ENCODE data around the gene DRD1. TPM values are rescaled to one million over a fixed set of nuclear protein-coding genes. Genes with fewer than 3 reads are reported as not detected.
"Not testable (repeated sequence)": the region's sequence is repeated elsewhere in the genome, so short reads cannot be mapped to it uniquely, and the experiment has no call there.

DRD1 gene
- polyA plus RNA-seq, 2 donors: 0.02 to 0.08 TPM

GRCh38 chr5:175444905-175445456 lies 999 bp upstream of the DRD1 start:
- Histone ChIP-seq H3K4me3 (ENCODE audit: low read depth in 1 of 2, low read length in 2 of 2) (peak overlapping the region in 1 of 2 donors; percentile 15), H3K27ac (ENCODE audit: low read depth in 2 of 2, low read length in 1 of 2) (no peak overlapping the region), H3K4me1 (ENCODE audit: control insufficient read depth in 2 of 2, insufficient read depth in 2 of 2, low read length in 1 of 2) (peaks cover 7 to 12% of the 10 kb centered on the region in 2 donors), H3K27me3 (ENCODE audit: control insufficient read depth in 1 of 2, insufficient read depth in 2 of 2, low read length in 2 of 2) (peaks cover 0 to 4% of the 10 kb centered on the region in 2 donors), H3K36me3 (ENCODE audit: control insufficient read depth in 2 of 2, insufficient read depth in 2 of 2, low read length in 1 of 2) (no peaks in the 10 kb centered on the region), H3K9me3 (ENCODE audit: control insufficient read depth in 2 of 2, insufficient read depth in 1 of 2, low read depth in 1 of 2, low read length in 1 of 2) (no peaks in the 10 kb centered on the region)
- WGBS, 2 donors: 19 to 21% methylated on average over 37 of the region's 37 CpGs

DNA sequence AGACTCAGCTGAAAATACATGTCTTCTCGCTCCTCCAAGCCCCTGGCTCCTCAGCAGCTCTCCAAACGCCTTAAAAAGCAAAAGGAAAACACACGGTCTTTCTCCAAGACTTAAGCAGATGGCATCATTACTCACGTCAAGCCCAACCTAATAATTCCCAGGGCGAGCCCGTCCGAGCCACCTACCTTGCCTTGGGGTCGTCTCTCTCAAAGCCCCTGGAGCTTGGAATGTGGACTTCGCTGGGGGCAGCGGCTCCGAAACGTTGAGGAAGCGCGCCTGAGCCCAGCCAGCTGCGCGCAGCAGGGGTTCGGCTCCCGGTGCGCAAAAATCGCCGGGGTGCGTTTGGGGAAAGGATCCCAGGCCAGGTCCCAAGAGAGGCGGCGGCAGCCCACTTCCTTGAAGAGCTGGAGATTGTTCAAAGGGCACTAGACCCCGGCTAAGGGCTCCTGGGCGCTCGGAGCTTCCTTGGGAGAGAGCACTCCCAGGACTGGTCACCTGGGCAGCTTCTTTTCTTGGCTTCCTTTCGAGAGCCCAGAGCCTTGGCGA lies 395 bp downstream of the DRD1 start:
- Histone ChIP-seq H3K27ac (ENCODE audit: low read depth in 2 of 2, low read length in 1 of 2) (no peak overlapping the region), H3K4me1 (ENCODE audit: control insufficient read depth in 2 of 2, insufficient read depth in 2 of 2, low read length in 1 of 2) (peaks cover 7 to 12% of the 10 kb centered on the region in 2 donors), H3K27me3 (ENCODE audit: control insufficient read depth in 1 of 2, insufficient read depth in 2 of 2, low read length in 2 of 2) (peaks cover 0 to 4% of the 10 kb centered on the region in 2 donors), H3K4me3 (ENCODE audit: low read depth in 1 of 2, low read length in 2 of 2) (no peak overlapping the region), H3K36me3 (ENCODE audit: control insufficient read depth in 2 of 2, insufficient read depth in 2 of 2, low read length in 1 of 2) (no peaks in the 10 kb centered on the region), H3K9me3 (ENCODE audit: control insufficient read depth in 2 of 2, insufficient read depth in 1 of 2, low read depth in 1 of 2, low read length in 1 of 2) (no peaks in the 10 kb centered on the region)
- 15 to 22% methylated on average over 29 of the region's 29 CpGs for WGBS, 2 donors

GRCh38 chr5:175438234-175438857 lies 5.6 kb downstream of the DRD1 start:
- WGBS, 2 donors: 76 to 84% methylated on average over 3 of the region's 3 CpGs
- H3K4me3 ChIP-seq (ENCODE audit: low read depth in 1 of 2, low read length in 2 of 2): no peak overlapping the region
- H3K9me3 ChIP-seq (ENCODE audit: control insufficient read depth in 2 of 2, insufficient read depth in 1 of 2, low read depth in 1 of 2, low read length in 1 of 2): no peaks in the 10 kb centered on the region
- H3K27me3 ChIP-seq (ENCODE audit: control insufficient read depth in 1 of 2, insufficient read depth in 2 of 2, low read length in 2 of 2): no peaks in the 10 kb centered on the region
- H3K4me1 ChIP-seq (ENCODE audit: control insufficient read depth in 2 of 2, insufficient read depth in 2 of 2, low read length in 1 of 2): no peaks in the 10 kb centered on the region
- no peak overlapping the region for H3K27ac ChIP-seq (ENCODE audit: low read depth in 2 of 2, low read length in 1 of 2)
- H3K36me3 ChIP-seq (ENCODE audit: control insufficient read depth in 2 of 2, insufficient read depth in 2 of 2, low read length in 1 of 2): no peaks in the 10 kb centered on the region

GRCh38 chr5:175436359-175436758 lies 7.6 kb downstream of the DRD1 start:
- H3K4me1 ChIP-seq (ENCODE audit: control insufficient read depth in 2 of 2, insufficient read depth in 2 of 2, low read length in 1 of 2): no peaks in the 10 kb centered on the region
- 72 to 74% methylated on average over 8 of the region's 8 CpGs for WGBS, 2 donors

DNA sequence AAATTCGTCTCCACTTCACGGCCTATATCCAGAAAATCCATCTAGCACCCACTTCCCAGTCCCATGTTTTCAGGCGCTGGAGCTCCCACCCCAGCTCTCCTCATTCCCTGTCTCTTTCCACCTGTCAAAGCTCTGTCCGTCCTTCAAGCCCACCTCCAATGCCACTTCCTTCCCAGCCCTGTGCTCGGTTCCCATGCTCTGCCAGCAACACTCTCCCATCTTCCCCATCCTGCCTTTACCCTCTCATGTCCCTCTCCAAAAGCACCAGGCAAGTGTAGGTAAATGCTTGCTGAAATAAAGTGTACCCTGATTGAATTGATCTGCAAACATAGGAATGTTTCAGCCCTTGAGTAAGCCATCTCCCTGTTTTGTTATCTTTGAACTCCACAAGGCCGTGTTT lies 9.2 kb downstream of the DRD1 start:
- WGBS, 2 donors: 75 to 79% methylated on average over 6 of the region's 6 CpGs
- Histone ChIP-seq H3K27me3 (ENCODE audit: control insufficient read depth in 1 of 2, insufficient read depth in 2 of 2, low read length in 2 of 2) (no peaks in the 10 kb centered on the region), H3K4me1 (ENCODE audit: control insufficient read depth in 2 of 2, insufficient read depth in 2 of 2, low read length in 1 of 2) (no peaks in the 10 kb centered on the region), H3K9me3 (ENCODE audit: control insufficient read depth in 2 of 2, insufficient read depth in 1 of 2, low read depth in 1 of 2, low read length in 1 of 2) (no peaks in the 10 kb centered on the region), H3K4me3 (ENCODE audit: low read depth in 1 of 2, low read length in 2 of 2) (no peak overlapping the region), H3K36me3 (ENCODE audit: control insufficient read depth in 2 of 2, insufficient read depth in 2 of 2, low read length in 1 of 2) (no peaks in the 10 kb centered on the region), H3K27ac (ENCODE audit: low read depth in 2 of 2, low read length in 1 of 2) (no peak overlapping the region)

More at GRCh38 chr5:175436359-175436758, 7.6 kb downstream of the DRD1 start:
- no peak overlapping the region for H3K4me3 ChIP-seq (ENCODE audit: low read depth in 1 of 2, low read length in 2 of 2)
- H3K36me3 ChIP-seq (ENCODE audit: control insufficient read depth in 2 of 2, insufficient read depth in 2 of 2, low read length in 1 of 2): no peaks in the 10 kb centered on the region
- no peak overlapping the region for H3K27ac ChIP-seq (ENCODE audit: low read depth in 2 of 2, low read length in 1 of 2)
- H3K9me3 ChIP-seq (ENCODE audit: control insufficient read depth in 2 of 2, insufficient read depth in 1 of 2, low read depth in 1 of 2, low read length in 1 of 2): no peaks in the 10 kb centered on the region
- H3K27me3 ChIP-seq (ENCODE audit: control insufficient read depth in 1 of 2, insufficient read depth in 2 of 2, low read length in 2 of 2): no peaks in the 10 kb centered on the region

GRCh38 chr5:175427762-175428161 lies 16.2 kb downstream of the DRD1 start:
- 76 to 86% methylated on average over 2 of the region's 2 CpGs for WGBS, 2 donors
- Histone ChIP-seq H3K9me3 (ENCODE audit: control insufficient read depth in 2 of 2, insufficient read depth in 1 of 2, low read depth in 1 of 2, low read length in 1 of 2) (no peaks in the 10 kb centered on the region), H3K27me3 (ENCODE audit: control insufficient read depth in 1 of 2, insufficient read depth in 2 of 2, low read length in 2 of 2) (no peaks in the 10 kb centered on the region), H3K4me3 (ENCODE audit: low read depth in 1 of 2, low read length in 2 of 2) (no peak overlapping the region), H3K36me3 (ENCODE audit: control insufficient read depth in 2 of 2, insufficient read depth in 2 of 2, low read length in 1 of 2) (no peaks in the 10 kb centered on the region), H3K27ac (ENCODE audit: low read depth in 2 of 2, low read length in 1 of 2) (no peak overlapping the region), H3K4me1 (ENCODE audit: control insufficient read depth in 2 of 2, insufficient read depth in 2 of 2, low read length in 1 of 2) (no peaks in the 10 kb centered on the region)

DNA sequence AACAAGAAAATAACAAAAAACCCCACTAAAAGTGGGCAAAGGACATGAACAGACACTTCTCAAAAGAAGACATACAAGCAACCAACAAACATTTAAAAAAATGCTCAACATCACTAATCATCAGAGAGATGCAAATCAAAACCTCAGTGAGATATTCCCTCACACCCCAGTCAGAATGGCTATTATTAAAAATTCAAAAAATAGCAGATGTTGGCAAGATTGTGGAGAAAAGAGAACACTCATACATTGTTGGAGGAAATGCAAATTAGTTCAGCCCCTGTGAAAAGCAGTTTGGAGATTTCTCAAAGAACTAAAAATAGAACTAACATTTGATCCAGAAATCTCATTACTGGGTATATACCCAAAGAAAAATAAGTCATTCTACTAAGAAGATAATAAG lies 19.4 kb downstream of the DRD1 start:
- H3K9me3 ChIP-seq (ENCODE audit: control insufficient read depth in 2 of 2, insufficient read depth in 1 of 2, low read depth in 1 of 2, low read length in 1 of 2): not testable (repeated sequence)

GRCh38 chr5:175422058-175422457 lies 21.9 kb downstream of the DRD1 start:
- no peak overlapping the region for H3K4me3 ChIP-seq (ENCODE audit: low read depth in 1 of 2, low read length in 2 of 2)
- H3K4me1 ChIP-seq (ENCODE audit: control insufficient read depth in 2 of 2, insufficient read depth in 2 of 2, low read length in 1 of 2): no peaks in the 10 kb centered on the region
- H3K27me3 ChIP-seq (ENCODE audit: control insufficient read depth in 1 of 2, insufficient read depth in 2 of 2, low read length in 2 of 2): no peaks in the 10 kb centered on the region
- 85 to 90% methylated on average over 2 of the region's 2 CpGs for WGBS, 2 donors
- H3K36me3 ChIP-seq (ENCODE audit: control insufficient read depth in 2 of 2, insufficient read depth in 2 of 2, low read length in 1 of 2): no peaks in the 10 kb centered on the region
- H3K9me3 ChIP-seq (ENCODE audit: control insufficient read depth in 2 of 2, insufficient read depth in 1 of 2, low read depth in 1 of 2, low read length in 1 of 2): no peaks in the 10 kb centered on the region
- no peak overlapping the region for H3K27ac ChIP-seq (ENCODE audit: low read depth in 2 of 2, low read length in 1 of 2)

More for the DNA sequence above, 19.4 kb downstream of the DRD1 start:
- not testable (repeated sequence) for H3K4me3 ChIP-seq (ENCODE audit: low read depth in 1 of 2, low read length in 2 of 2); H3K27ac ChIP-seq (ENCODE audit: low read depth in 2 of 2, low read length in 1 of 2); H3K27me3 ChIP-seq (ENCODE audit: control insufficient read depth in 1 of 2, insufficient read depth in 2 of 2, low read length in 2 of 2); H3K4me1 ChIP-seq (ENCODE audit: control insufficient read depth in 2 of 2, insufficient read depth in 2 of 2, low read length in 1 of 2); H3K36me3 ChIP-seq (ENCODE audit: control insufficient read depth in 2 of 2, insufficient read depth in 2 of 2, low read length in 1 of 2)

GRCh38 chr5:175420383-175420782 lies 23.6 kb downstream of the DRD1 start:
- Histone ChIP-seq H3K9me3 (ENCODE audit: control insufficient read depth in 2 of 2, insufficient read depth in 1 of 2, low read depth in 1 of 2, low read length in 1 of 2) (peaks cover 0 to under 1% of the 10 kb centered on the region in 2 donors), H3K4me1 (ENCODE audit: control insufficient read depth in 2 of 2, insufficient read depth in 2 of 2, low read length in 1 of 2) (no peaks in the 10 kb centered on the region), H3K36me3 (ENCODE audit: control insufficient read depth in 2 of 2, insufficient read depth in 2 of 2, low read length in 1 of 2) (no peaks in the 10 kb centered on the region)

DNA sequence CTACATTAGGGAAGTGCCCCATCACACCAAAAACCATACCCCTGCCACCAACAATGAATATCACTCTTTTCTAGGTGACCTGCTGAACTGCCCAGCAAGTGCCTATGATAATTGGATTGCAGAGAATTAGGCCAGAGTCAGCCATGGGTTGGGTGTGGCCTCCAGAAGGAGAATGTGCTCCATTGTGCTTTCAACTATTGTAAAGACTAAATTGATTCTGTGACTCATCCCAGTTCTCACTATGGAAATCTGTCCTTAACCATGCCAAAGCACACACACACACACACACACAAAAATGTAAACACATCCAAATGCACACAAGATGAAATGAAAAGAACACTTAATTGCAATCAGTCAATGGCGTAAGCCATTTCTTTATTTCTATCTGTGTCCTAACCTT lies 25.7 kb downstream of the DRD1 start:
- H3K9me3 ChIP-seq (ENCODE audit: control insufficient read depth in 2 of 2, insufficient read depth in 1 of 2, low read depth in 1 of 2, low read length in 1 of 2): peaks cover 0 to 2% of the 10 kb centered on the region in 2 donors
- no peaks in the 10 kb centered on the region for H3K4me1 ChIP-seq (ENCODE audit: control insufficient read depth in 2 of 2, insufficient read depth in 2 of 2, low read length in 1 of 2)
- no peaks in the 10 kb centered on the region for H3K27me3 ChIP-seq (ENCODE audit: control insufficient read depth in 1 of 2, insufficient read depth in 2 of 2, low read length in 2 of 2)
- H3K4me3 ChIP-seq (ENCODE audit: low read depth in 1 of 2, low read length in 2 of 2): no peak overlapping the region
- 70 to 90% methylated on average over 1 of the region's 1 CpG for WGBS, 2 donors
- no peaks in the 10 kb centered on the region for H3K36me3 ChIP-seq (ENCODE audit: control insufficient read depth in 2 of 2, insufficient read depth in 2 of 2, low read length in 1 of 2)
- no peak overlapping the region for H3K27ac ChIP-seq (ENCODE audit: low read depth in 2 of 2, low read length in 1 of 2)

More at GRCh38 chr5:175420383-175420782, 23.6 kb downstream of the DRD1 start:
- Histone ChIP-seq H3K27ac (ENCODE audit: low read depth in 2 of 2, low read length in 1 of 2) (no peak overlapping the region), H3K4me3 (ENCODE audit: low read depth in 1 of 2, low read length in 2 of 2) (no peak overlapping the region), H3K27me3 (ENCODE audit: control insufficient read depth in 1 of 2, insufficient read depth in 2 of 2, low read length in 2 of 2) (no peaks in the 10 kb centered on the region)

Data from esophagus (tissue), 2 donors.